GM12875 (cell line): ENCODE measurements around the gene NPW.

Experiments
- H3K4me3 ChIP-seq: one replicate; pipeline ENCODE4 v1.5.1; 2011; ENCODE audit warnings: low read depth, low read length, control low read depth
- CTCF ChIP-seq: IDR thresholded peaks from 2 replicates; pipeline ENCODE4 v1.5.1; 2011; ENCODE audit warnings: low read depth, mild to moderate bottlenecking, control low read depth, inconsistent platforms, low read length, moderate library complexity, borderline replicate concordance; ENCODE audit not compliant: insufficient read depth

The NPW gene

GRCh38 chr16:2061023-2061422, 41.4 kb downstream of the NPW start:
- H3K4me3 ChIP-seq, result no peak overlapping the region
- TF ChIP-seq CTCF, result no peak

DNA sequence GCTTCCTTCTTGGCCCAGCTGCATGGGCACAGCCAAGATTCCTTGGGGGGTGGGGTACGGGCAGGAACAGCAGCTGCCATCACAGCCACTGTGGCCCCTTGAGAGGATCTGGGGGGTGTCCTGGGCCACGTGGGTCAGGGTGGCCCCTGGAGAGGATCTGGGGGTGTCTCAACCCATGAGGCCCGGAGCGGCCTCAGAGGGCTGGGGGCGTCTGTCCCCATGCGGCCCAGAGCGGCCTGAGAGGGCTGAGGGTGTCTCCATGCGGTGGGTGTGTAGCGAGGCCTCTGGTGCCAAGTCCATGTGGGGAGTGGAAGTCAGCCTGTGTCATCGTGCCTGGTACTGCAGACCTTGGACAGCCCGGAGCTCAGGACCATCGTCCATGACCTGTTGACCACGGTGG, 41.9 kb downstream of the NPW start:
- H3K4me3 ChIP-seq, result no peak overlapping the region
- TF ChIP-seq CTCF, result no peak

DNA sequence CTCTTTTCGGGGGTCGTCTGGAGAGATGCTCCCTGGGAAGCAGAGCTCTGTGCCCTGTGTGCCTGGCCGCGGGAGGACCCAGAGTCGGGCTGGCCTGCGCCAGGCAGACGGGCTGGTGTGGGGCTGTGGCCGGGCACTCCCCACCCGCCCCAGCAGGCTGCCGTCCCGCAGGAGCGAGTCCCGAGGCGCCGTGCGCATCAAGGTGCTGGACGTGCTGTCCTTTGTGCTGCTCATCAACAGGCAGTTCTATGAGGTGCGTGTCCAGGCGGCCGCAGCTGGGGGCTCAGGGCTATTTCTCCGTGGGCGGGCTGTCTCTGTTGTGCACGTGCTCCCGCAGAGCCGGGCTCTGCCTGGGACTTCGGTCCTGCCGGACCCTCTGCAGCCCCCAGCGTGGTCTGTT, 43.2 kb downstream of the NPW start:
- no peak for TF ChIP-seq CTCF
- no peak overlapping the region for H3K4me3 ChIP-seq

DNA sequence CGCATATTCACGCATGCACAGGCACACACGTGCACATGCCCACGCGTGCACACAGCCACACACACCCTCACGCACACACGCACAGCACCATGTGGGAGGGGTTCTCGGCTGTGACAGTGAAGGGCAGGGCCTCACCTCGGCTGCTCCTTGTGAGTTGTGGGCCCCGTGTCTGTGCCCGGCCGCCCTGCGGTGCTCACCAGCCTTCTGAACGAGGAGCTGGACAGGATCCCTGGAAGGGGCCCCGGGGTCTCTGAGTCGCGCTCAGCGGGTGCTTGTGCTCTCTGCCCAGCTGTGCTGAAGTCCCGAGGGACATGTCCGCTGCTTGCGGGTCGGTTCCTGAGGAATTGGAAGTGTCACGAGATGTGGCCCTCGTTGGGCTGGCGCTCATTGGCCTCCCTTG, 44.3 kb downstream of the NPW start:
- no peak overlapping the region for H3K4me3 ChIP-seq
- no peak for TF ChIP-seq CTCF

DNA sequence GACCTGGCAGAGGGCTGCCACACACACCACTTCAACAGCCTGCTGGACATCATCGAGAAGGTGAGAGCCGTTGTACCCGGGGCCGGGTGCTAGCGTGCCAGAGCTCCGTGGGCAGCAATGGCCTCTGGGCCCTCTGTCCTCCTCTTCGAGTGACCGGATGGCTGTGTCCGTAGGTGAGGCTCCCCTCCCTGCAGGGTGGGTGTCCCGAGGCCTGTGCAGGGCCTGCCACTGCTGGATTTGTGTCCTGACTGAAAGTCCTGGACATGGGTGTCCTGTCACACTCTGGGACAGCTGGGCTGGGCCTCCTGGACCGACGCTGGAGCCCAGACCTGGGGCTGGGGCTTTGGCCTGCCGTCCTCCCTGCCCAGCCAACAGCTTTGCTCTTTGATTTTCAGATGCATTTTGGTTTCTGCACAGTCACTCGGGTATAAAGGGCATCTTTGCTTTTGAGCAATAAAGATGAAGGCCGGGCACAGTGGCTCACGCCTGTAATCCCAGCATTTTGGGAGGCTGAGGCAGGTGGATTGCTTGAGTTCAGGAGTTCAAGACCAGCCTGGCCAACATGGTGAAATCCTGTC, 44.9 kb downstream of the NPW start:
- no peak overlapping the region for H3K4me3 ChIP-seq
- no peak for TF ChIP-seq CTCF

DNA sequence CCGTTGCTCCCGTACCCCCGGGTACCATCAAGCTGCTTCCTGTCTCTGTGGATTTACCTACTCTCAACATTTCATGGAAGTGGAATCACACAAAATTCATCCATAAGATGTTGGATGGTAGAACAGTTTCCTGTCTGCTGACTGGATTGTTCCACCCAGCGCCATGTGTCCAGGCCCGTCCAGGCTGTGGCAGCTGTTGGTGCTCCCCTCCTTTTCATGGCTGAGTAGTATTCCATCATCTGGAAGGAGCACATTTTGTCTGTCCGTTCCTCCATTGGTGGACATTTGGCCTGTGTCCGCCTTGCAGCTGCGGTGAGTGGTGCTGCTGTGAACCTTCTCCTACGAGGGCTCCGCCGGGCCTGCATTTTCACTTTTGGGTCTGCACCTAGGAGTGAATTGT, 46.6 kb downstream of the NPW start:
- TF ChIP-seq CTCF, result no peak

More for the DNA sequence above, 46.6 kb downstream of the NPW start:
- no peak overlapping the region for H3K4me3 ChIP-seq
